HEK293T (cell line): Measurements from ENCODE around the gene GDPGP1.

Experiments used
- CTCF ChIA-PET: fragments of 350-600 bp; formaldehyde crosslinking; extraction: SDS; loops from one replicate; lab custom pipeline; 2021; ENCODE audit warnings: antibody characterized with exemption, inconsistent platforms; lab: Yijun Ruan, JAX
- POLR2A ChIA-PET: fragments of 350-600 bp; formaldehyde crosslinking; extraction: SDS; loops from one replicate; lab custom pipeline; 2020; ENCODE audit warnings: antibody characterized with exemption, inconsistent platforms; lab: Yijun Ruan, JAX
- DNase-seq: peaks from one replicate; pipeline ENCODE4 v3.0.0; 2012; ENCODE audit warnings: mixed read lengths; ENCODE audit errors: extremely low spot score
- ARNT ChIP-seq: fragments of 450-650 bp; IDR thresholded peaks from 2 replicates; pipeline ENCODE4 v1.6.1; 2017; ENCODE audit warnings: mild to moderate bottlenecking
- BHLHE40 ChIP-seq: fragments of 450-650 bp; IDR thresholded peaks from 2 replicates; pipeline ENCODE4 v1.6.1; 2016; ENCODE audit warnings: mild to moderate bottlenecking, moderate library complexity, borderline replicate concordance
- CTBP1 ChIP-seq: fragments of 450-650 bp; IDR thresholded peaks from 2 replicates; pipeline ENCODE4 v1.6.1; 2016; ENCODE audit warnings: borderline replicate concordance
- ELF4 ChIP-seq: fragments of 450-650 bp; IDR thresholded peaks from 2 replicates; pipeline ENCODE4 v1.6.1; 2017; ENCODE audit warnings: antibody characterized with exemption
- FOXA1 ChIP-seq: fragments of 450-650 bp; IDR thresholded peaks from 2 replicates; pipeline ENCODE4 v1.6.1; 2016; ENCODE audit warnings: mild to moderate bottlenecking
- FOXK2 ChIP-seq: fragments of 450-650 bp; IDR thresholded peaks from 2 replicates; pipeline ENCODE4 v1.6.1; 2016; ENCODE audit warnings: mild to moderate bottlenecking
- FOXM1 ChIP-seq: fragments of 450-650 bp; IDR thresholded peaks from 2 replicates; pipeline ENCODE4 v1.6.1; 2017; ENCODE audit warnings: mild to moderate bottlenecking, borderline replicate concordance
- HDGF ChIP-seq: fragments of 450-650 bp; IDR thresholded peaks from 2 replicates; pipeline ENCODE4 v1.6.1; 2017; ENCODE audit warnings: antibody characterized with exemption, borderline replicate concordance
- LEF1 ChIP-seq: fragments of 450-650 bp; IDR thresholded peaks from 2 replicates; pipeline ENCODE4 v1.6.1; 2017; ENCODE audit warnings: mild to moderate bottlenecking, borderline replicate concordance
- NFRKB ChIP-seq: fragments of 450-650 bp; IDR thresholded peaks from 2 replicates; pipeline ENCODE4 v1.6.1; 2016; ENCODE audit warnings: mild to moderate bottlenecking, moderate library complexity
- PKNOX1 ChIP-seq: fragments of 450-650 bp; IDR thresholded peaks from 2 replicates; pipeline ENCODE4 v1.6.1; 2016
- SP1 ChIP-seq: fragments of 450-650 bp; IDR thresholded peaks from 2 replicates; pipeline ENCODE4 v1.6.1; 2017
- SUZ12 ChIP-seq: fragments of 450-650 bp; IDR thresholded peaks from 2 replicates; pipeline ENCODE4 v1.6.1; 2016; ENCODE audit warnings: mild to moderate bottlenecking
- TARDBP ChIP-seq: fragments of 450-650 bp; IDR thresholded peaks from 2 replicates; pipeline ENCODE4 v1.6.1; 2016

GDPGP1 gene

GRCh38 chr15:90287946-90288345, 53.9 kb downstream of the GDPGP1 start:
- ChIA-PET CTCF (interaction anchor here (0.6 to 2.2 kb wide), 4 partner anchors 14 to 316 kb away, joined by 3 to 8 read pairs (median 3); no protein-coding TSS in a partner anchor), POLR2A (no interaction called here)
- no peak for DNase-seq
- TF ChIP-seq HDGF = no peak

GRCh38 chr15:90291679-90292356, 57.8 kb downstream of the GDPGP1 start:
- ChIA-PET POLR2A (interaction anchor here (1.4 to 1.5 kb wide), 2 partner anchors 26 to 639 kb away, joined by 3 to 4 read pairs; no protein-coding TSS in a partner anchor), CTCF (interaction anchor here (1.3 to 2.5 kb wide), 2 partner anchors 10 kb away, joined by 4 to 15 read pairs; no protein-coding TSS in a partner anchor)
- no peak for TF ChIP-seq ELF4
- TF ChIP-seq LEF1 = no peak
- TF ChIP-seq SP1 = no peak
- TF ChIP-seq NFRKB = no peak
- TF ChIP-seq ARNT = no peak
- TF ChIP-seq BHLHE40 = no peak
- no peak for TF ChIP-seq PKNOX1
- peak; percentile 66 for DNase-seq

- ChIA-PET POLR2A (interaction anchor here (1.0 to 1.4 kb wide), 2 partner anchors 13 to 638 kb away, joined by 3 read pairs; no protein-coding TSS in a partner anchor), CTCF (interaction anchor here (0.5 to 2.5 kb wide), 18 partner anchors 8 to 449 kb away, joined by 3 to 15 read pairs (median 4); partner anchors contain the start of genes CIB1 and GDPGP1)
- DNase-seq = peak; percentile 52
Measured at GRCh38 chr15:90293040-90293810, 59.2 kb downstream of the GDPGP1 start.

- TF ChIP-seq FOXA1 = no peak
- no peak for TF ChIP-seq ARNT
- TF ChIP-seq TARDBP = no peak
- TF ChIP-seq SUZ12 = no peak
- TF ChIP-seq NFRKB = no peak
- TF ChIP-seq ELF4 = no peak
- no peak for TF ChIP-seq BHLHE40
- no peak for TF ChIP-seq FOXM1
- TF ChIP-seq PKNOX1 = no peak
- no peak for TF ChIP-seq FOXK2
- no peak for TF ChIP-seq CTBP1
- no peak for TF ChIP-seq SP1
- TF ChIP-seq HDGF = no peak
- ChIA-PET POLR2A (interaction anchor here (1.0 kb wide), 1 partner anchor 12 kb away, joined by 3 read pairs; no protein-coding TSS in a partner anchor), CTCF (interaction anchor here (0.8 to 2.5 kb wide), 8 partner anchors 8 to 216 kb away, joined by 3 to 15 read pairs (median 4); no protein-coding TSS in a partner anchor)
- DNase-seq = no peak
Measured at GRCh38 chr15:90294159-90294558, 60.1 kb downstream of the GDPGP1 start.

GRCh38 chr15:90294601-90295269, 60.7 kb downstream of the GDPGP1 start:
- CTCF ChIA-PET = interaction anchor here (2.5 kb wide), 1 partner anchor 7 kb away, joined by 15 read pairs; no protein-coding TSS in a partner anchor
- no peak for TF ChIP-seq ARNT

GRCh38 chr15:90295270-90295648, 61.2 kb downstream of the GDPGP1 start:
- CTCF ChIA-PET = interaction anchor here (0.6 kb wide), 1 partner anchor 45 kb away, joined by 3 read pairs; no protein-coding TSS in a partner anchor
- TF ChIP-seq TARDBP = no peak
- no peak for DNase-seq
- POLR2A ChIA-PET = interaction anchor here (1.2 kb wide), 1 partner anchor 8 kb away, joined by 3 read pairs; no protein-coding TSS in a partner anchor

More at GRCh38 chr15:90294601-90295269, 60.7 kb downstream of the GDPGP1 start:
- POLR2A ChIA-PET = no interaction called here
- no peak for DNase-seq
